Measurements from ENCODE around the gene MACROH2A2.
"Not testable (repeated sequence)": the region's sequence is repeated elsewhere in the genome, so short reads cannot be mapped to it uniquely, and the experiment has no call there.

Gene MACROH2A2

DNA sequence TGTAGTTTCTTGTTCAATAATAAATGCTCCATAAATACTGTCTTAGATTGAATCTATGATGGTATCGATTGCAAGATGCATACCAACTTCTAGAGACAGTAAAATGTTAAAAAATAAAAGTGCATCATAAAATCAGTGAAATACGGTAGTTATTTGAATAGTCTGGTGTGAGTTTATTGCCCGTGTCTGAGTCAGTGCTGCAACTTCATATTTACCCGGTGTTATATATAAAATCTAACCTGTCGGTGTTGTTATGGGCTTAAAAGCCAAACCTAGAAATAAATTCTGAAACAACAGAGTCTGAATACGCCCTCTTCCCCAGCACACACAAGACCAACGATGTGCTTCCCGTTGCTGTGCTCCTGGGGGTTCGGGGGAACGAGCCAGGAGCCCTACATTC lies 16.3 kb downstream of the MACROH2A2 start:
- no peak for DNase-seq

DNA sequence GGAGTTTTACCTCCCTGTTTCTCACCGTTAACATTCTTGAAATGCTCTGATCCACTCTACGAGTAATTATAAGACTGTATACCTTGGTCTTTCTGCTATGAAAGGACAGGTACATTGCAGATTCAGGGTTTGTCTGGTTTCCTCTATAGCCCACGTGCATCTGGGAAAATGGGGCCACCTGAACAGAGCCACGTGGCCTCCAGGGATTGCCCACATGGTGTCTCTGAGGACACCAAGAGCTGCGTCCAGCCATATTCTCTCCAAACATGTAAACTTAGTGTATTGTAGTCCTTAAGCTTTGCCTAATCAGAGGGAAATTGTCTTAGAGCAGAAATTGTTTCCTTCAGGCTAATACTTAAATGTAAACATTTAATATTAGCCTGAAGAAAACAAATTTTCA lies 16.7 kb downstream of the MACROH2A2 start:
- DNase-seq, result no peak

DNA sequence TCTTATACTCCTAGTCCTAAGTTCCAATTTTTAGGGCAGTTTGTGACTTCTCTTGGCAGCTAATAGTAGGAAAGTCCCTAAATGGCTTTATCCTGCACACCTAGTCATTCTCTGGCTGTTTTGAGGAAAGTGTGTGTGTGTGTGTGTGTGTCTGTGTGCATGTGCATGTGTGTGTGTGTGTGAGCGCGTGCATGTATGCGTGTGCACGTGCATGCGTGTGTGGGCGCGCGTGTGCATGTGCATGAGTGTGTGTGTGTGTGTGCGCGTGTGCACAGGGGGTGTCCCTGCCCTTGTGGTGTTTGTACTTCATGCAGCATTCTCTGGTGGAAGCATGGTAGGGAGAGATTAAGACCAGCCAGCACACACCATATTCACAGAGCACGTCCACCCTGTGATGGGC lies 18.2 kb downstream of the MACROH2A2 start:
- no peak for DNase-seq

DNA sequence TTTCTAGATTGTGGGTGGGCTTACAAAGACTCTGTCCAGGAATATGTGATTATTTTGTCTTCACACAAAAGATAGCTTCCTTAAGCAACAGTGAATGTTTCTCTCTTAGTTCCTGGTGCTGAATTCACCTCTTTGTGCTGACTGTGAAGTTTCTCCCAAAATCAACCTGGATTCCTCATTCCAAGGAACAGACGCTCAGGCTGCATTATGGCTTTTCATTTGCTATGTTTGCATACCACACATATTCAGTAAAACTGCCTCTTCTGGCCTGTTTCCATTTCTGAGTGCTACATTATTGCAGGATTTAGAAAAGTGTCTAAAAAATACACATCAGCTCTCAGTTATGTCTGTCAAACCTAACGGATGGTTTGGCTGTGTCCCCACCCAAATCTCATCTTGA lies 21.5 kb downstream of the MACROH2A2 start:
- DNase-seq, result no peak

DNA sequence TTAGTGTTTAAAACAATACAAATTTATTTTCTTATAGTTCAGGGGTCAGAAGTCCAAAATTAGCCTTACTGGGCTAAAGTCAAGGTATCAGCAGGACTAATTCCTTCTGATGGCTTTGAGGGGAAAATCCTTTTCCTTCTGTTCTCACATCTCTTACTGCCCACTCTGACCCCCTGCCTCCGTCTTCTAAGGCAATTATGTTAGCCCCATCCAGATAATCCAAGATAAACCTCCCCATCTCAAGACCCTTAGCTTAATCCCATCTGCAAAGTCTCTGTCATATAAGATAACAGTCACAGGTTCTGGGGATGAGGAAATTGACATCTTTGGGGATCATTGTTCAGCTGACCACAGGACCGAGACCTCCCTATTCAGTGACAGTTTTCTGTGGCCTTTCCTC lies 22.3 kb downstream of the MACROH2A2 start:
- no peak for DNase-seq

DNA sequence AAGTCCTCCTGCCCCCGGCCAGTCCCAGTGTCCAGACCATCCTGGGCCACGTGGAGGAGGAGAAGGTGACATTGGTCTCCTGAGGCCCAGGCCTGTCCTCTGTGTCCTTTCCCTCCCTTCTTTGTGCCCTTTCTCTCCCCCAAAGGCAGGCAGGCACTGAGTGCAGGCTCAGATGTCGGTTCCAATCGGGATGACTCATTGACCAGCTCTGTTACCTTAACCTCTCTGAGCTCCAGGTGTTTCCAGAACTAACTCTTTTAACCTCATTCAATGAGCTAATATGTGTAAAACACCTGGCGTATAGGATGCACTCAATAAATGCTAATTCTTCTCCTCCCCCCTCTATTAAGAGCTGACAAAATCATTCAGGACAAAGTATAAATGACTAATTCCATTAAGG lies 25.7 kb downstream of the MACROH2A2 start:
- DNase-seq, result no peak

GRCh38 chr10:70078937-70079336 lies 26.3 kb downstream of the MACROH2A2 start:
- DNase-seq, result no peak

DNA sequence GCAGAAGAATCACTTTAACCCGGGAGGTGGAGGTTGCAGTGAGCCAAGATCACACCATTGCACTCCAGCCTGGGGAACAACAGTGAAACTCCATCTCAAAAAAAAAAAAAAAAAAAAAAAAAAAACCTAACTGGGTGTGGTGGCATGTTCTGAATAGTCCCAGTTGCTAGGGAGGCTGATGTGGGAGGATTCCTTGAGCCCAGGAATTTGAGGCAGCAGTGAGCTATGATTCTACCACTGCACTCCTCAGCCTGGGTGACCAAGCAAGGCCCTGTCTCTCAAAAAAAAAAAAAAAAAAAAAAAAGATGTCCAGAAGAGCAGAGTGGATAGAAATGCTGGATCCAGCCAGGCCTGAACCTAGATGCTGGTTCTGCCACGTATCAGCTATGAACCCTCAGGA lies 28.1 kb downstream of the MACROH2A2 start:
- DNase-seq, result not testable (repeated sequence)

DNA sequence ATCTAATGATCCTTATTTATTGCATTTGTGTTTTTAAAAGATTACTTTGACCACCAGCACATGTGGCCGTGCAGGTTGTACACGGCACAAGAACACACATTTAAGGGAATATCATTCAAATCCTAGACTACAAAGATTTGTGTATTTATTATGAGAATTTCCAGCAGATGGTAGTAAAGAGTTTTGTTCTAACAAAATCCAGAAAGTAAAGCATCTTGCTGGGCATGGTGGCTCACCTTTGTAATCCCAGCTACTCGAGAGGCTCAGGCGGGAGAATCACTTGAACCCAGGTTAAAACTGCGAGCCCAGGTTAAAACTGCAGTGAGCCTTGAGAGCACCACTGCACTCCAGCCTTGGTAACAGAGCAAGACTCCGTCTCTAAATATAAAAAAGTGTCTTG lies 31.5 kb downstream of the MACROH2A2 start:
- DNase-seq, result no peak

GRCh38 chr10:70085975-70086613 lies 33.4 kb downstream of the MACROH2A2 start:
- no peak for DNase-seq

DNA sequence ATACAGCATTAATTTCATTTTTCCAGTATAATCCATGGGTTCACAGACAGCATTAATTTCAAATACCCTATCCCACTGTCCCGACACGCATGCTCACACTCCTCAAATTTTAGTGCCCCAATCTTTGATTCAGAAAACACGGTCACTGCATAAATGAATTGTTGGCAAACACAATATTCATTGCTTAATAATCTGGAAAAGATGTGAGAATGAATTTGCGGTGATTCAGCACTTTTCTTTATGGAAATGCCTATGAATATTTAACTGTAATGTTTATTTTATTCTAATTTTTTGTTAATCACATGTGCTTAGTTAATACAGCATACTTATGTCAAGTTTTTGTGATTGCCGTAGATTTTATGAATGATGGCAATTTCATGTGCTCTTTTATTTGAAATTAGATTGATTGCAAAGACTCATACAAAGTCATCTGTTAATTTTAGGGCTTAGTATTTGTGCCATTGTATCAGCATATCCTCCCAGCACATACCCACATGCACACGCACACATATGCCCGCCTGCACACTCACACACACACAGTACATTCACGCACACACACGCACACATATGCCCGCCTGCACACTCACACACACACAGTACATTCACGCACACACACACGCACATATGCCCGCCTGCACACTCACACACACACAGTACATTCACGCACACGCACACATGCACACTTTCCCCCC lies 35.1 kb downstream of the MACROH2A2 start:
- no peak for DNase-seq

- no peak for DNase-seq
Measured at GRCh38 chr10:70088308-70088698, 35.7 kb downstream of the MACROH2A2 start.

- DNase-seq, result no peak
Measured at GRCh38 chr10:70090013-70090412, 37.4 kb downstream of the MACROH2A2 start.

DNA sequence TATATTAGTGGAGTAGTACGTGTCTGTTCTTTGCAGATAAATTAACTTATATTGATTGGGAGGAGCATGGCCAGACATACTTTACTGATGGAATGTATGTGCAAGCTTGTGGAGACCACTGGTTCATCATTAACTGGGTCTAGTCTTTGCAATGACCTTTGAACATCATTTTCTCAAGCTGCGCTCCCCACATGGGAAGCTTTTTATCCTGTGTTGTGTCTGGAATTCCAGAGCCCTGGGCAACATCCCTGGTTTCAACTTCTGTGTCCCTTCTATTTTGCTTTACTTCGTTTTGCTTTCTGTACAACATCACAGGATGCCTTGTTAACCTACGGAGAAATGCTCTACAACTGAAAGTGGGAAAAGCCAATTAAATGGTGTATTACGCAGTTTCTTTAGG lies 38.3 kb downstream of the MACROH2A2 start:
- DNase-seq, result no peak

DNA sequence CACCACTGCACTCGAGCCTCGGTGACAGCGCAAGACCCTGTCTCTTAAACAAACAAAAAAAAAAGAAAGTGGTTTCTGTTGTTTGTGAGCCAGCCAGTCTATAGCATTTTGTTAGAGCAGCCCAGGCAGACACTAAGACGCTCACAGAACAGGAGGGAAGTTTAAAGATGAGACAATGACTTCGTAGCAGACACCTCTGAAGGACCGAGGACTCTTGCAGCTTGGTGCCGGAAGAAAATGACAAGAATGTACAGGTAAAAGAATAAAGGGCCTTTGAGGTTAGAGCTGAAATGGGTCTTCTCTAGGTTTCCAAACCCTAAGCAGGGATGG lies 39.7 kb downstream of the MACROH2A2 start:
- no peak for DNase-seq

DNA sequence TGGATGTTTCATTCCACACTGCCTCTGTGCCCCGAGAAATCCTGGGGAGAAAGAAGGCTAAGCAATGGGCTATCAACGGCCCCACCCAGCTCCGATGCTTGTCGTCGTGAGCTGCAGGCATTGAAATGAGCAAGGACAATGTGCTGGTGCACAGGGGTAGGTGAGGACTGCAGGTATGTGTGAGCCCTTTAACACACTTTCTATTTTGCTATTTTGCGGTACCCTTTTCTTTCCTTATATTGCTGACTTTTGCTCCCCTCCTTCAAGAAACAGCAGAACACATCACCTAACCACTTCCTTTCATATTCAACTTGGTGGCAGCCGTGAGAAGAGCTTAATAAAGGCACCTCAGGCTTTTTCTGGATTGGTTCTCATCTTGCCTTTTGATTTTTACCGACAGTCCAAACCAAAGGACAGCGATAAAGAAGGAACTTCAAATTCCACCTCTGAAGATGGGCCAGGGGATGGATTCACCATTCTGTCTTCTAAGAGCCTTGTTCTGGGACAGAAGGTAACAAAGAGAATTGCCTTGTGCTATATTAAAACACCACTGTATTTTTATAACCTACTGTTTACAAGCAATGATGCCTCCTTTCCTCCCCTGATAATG lies 40.8 kb downstream of the MACROH2A2 start:
- no peak for DNase-seq

DNA sequence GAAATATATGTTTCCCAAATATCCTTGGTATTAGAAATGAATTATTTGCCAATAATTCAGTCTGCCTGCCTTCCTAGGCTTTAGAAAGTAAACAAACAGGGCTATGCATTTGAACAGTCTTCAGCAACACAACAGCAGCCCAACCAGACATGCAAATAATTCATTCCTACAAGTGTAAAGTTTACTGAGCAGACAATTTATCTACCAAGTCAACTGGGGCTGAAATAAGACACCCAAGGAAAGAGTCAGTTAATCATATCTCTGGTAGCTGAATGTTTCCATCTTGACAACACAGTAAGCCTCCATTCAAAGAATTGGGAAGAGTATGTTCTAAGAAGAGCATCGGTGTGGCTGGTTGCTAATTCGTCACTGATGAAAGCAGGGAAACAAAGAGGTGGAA lies 41.6 kb downstream of the MACROH2A2 start:
- DNase-seq, result no peak

DNA sequence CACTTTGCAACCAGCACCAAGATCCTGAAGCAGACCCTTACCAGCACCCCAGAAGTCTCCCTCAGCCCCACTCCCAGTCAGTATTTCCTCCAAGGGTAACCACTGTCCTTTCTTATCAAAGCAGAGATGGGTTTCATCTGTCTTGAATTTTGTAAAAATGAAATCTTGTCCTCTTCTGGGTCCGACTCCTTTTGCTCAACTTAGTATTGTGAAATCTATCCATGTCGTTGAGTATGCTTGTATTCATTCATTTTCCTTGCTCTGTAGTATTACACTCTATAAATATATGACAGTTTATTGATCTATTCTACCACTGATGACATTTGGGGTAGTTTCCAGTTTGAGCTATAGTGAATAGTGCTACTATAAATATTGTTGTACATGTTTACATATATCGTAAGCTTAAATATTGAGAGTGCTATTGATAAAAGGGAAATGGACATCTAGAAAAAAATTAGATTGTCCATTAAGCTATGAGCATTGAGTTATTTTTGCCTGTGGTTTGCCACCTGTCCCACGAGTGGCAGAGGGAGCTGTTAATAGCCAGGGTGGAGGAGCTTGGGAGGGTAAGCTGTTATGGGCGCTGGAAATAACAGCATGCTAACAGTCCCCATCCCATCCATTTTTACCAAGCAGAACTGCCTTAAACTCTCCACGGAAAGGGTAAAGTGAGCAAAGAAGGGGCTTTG lies 43.5 kb downstream of the MACROH2A2 start:
- no peak for DNase-seq

GRCh38 chr10:70096705-70097420 lies 44.2 kb downstream of the MACROH2A2 start:
- DNase-seq, result no peak

GRCh38 chr10:70097459-70097858 lies 44.8 kb downstream of the MACROH2A2 start:
- DNase-seq, result no peak

DNA sequence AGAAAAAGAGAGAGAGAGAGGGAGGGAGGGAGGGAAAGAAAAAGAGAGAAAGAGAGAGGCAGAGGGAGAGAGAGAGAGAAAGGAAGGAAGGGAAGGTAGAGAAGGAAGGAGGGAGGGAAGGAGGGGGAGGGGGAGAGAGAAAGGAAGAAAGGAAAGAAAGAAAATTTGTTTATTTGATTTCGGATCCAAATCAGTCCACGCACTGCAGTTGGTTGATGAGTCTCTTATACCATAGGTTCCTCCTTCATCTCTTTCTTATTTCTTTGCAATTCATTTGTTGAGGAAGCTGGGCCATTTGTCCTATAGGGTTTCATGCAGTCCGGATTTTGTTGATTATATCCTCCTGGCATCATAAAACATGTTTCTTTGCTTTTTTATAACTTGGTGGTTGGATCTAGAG lies 45.6 kb downstream of the MACROH2A2 start:
- DNase-seq, result no peak

DNA sequence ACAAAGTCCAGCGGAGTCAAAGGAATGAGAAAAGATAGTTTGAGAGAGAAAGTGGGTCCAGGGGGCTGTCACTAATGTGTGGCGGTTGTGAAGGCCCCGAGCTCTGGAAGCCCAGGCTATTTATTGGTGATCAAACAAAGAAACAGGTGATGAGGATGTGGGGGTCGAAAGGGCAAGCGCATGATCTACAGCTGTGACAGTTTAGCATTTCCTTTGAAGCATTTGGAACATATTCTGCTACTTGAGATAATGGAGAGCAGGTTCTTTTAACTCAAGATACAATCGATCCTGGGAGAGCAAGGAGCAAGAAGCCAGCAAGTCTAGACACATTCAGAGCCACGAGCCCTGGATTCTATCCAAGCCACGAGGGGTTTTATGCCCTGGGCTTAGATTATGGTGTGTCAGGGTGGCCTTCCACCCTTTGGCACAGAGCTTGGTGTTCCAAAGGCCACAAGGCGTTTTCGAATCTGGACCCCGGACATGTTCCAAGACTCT lies 48.5 kb downstream of the MACROH2A2 start:
- DNase-seq, result not testable (repeated sequence)

DNA sequence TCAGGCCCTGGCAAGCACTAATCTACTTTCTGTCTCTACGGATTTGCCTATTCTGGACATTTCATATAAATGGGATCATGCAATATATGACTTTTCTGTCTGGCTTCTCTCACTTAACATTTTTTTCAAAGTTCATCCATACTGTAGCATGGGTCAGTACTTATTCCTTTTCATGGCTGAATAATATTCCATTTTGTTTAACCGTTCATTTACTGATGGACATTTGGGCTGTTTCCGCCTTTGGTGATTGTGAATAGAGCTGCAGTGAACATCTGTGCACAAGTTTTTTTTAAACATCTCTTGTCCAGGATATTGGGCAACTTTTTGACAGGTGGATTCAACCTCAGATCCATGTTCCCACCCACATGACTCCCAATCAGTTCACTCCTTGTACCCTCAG lies 49.0 kb downstream of the MACROH2A2 start:
- DNase-seq, result no peak
